ENCODE measurements around the gene RND3. TPM values are rescaled to one million over a fixed set of nuclear protein-coding genes. Genes with fewer than 3 reads are reported as not detected.

RND3 gene
- total RNA-seq, 1 donor = 0.42 TPM

GRCh38 chr2:150449856-150450255 is 37.6 kb downstream of the RND3 start:
- H3K9me3 ChIP-seq (ENCODE audit: low read depth, low read length) = no peaks in the 10 kb centered on the region
- no peak overlapping the region for H3K4me3 ChIP-seq (ENCODE audit: low read length)
- no peaks in the 10 kb centered on the region for H3K27me3 ChIP-seq (ENCODE audit: insufficient read depth, low read length)
- no peaks in the 10 kb centered on the region for H3K4me1 ChIP-seq (ENCODE audit: insufficient read depth, low read length)

GRCh38 chr2:150445398-150445797 is 42.1 kb downstream of the RND3 start:
- Histone ChIP-seq H3K4me3 (ENCODE audit: low read length) (no peak overlapping the region), H3K4me1 (ENCODE audit: insufficient read depth, low read length) (no peaks in the 10 kb centered on the region), H3K27me3 (ENCODE audit: insufficient read depth, low read length) (no peaks in the 10 kb centered on the region), H3K9me3 (ENCODE audit: low read depth, low read length) (no peaks in the 10 kb centered on the region)

- Histone ChIP-seq H3K4me3 (ENCODE audit: low read length) (no peak overlapping the region), H3K27me3 (ENCODE audit: insufficient read depth, low read length) (no peaks in the 10 kb centered on the region), H3K9me3 (ENCODE audit: low read depth, low read length) (no peaks in the 10 kb centered on the region), H3K4me1 (ENCODE audit: insufficient read depth, low read length) (no peaks in the 10 kb centered on the region)
Measured at GRCh38 chr2:150442484-150442883, 45.0 kb downstream of the RND3 start.

GRCh38 chr2:150441784-150442183 is 45.7 kb downstream of the RND3 start:
- H3K4me3 ChIP-seq (ENCODE audit: low read length) = no peak overlapping the region
- no peaks in the 10 kb centered on the region for H3K27me3 ChIP-seq (ENCODE audit: insufficient read depth, low read length)
- H3K9me3 ChIP-seq (ENCODE audit: low read depth, low read length) = no peaks in the 10 kb centered on the region
- H3K4me1 ChIP-seq (ENCODE audit: insufficient read depth, low read length) = no peaks in the 10 kb centered on the region

- H3K4me1 ChIP-seq (ENCODE audit: insufficient read depth, low read length) = no peaks in the 10 kb centered on the region
- H3K27me3 ChIP-seq (ENCODE audit: insufficient read depth, low read length) = no peaks in the 10 kb centered on the region
- no peak overlapping the region for H3K4me3 ChIP-seq (ENCODE audit: low read length)
- H3K9me3 ChIP-seq (ENCODE audit: low read depth, low read length) = no peaks in the 10 kb centered on the region
Measured at GRCh38 chr2:150441226-150441625, 46.2 kb downstream of the RND3 start.

GRCh38 chr2:150438654-150439053 is 48.8 kb downstream of the RND3 start:
- Histone ChIP-seq H3K27me3 (ENCODE audit: insufficient read depth, low read length) (no peaks in the 10 kb centered on the region), H3K4me3 (ENCODE audit: low read length) (no peak overlapping the region), H3K4me1 (ENCODE audit: insufficient read depth, low read length) (no peaks in the 10 kb centered on the region), H3K9me3 (ENCODE audit: low read depth, low read length) (no peaks in the 10 kb centered on the region)

- Histone ChIP-seq H3K9me3 (ENCODE audit: low read depth, low read length) (no peaks in the 10 kb centered on the region), H3K4me1 (ENCODE audit: insufficient read depth, low read length) (no peaks in the 10 kb centered on the region), H3K4me3 (ENCODE audit: low read length) (no peak overlapping the region), H3K27me3 (ENCODE audit: insufficient read depth, low read length) (no peaks in the 10 kb centered on the region)
Measured at GRCh38 chr2:150438041-150438440, 49.4 kb downstream of the RND3 start.

GRCh38 chr2:150432312-150432625 is 55.2 kb downstream of the RND3 start:
- H3K4me3 ChIP-seq (ENCODE audit: low read length) = no peak overlapping the region
- H3K27me3 ChIP-seq (ENCODE audit: insufficient read depth, low read length) = no peaks in the 10 kb centered on the region
- no peaks in the 10 kb centered on the region for H3K4me1 ChIP-seq (ENCODE audit: insufficient read depth, low read length)
- no peaks in the 10 kb centered on the region for H3K9me3 ChIP-seq (ENCODE audit: low read depth, low read length)

GRCh38 chr2:150431561-150432311 is 55.7 kb downstream of the RND3 start:
- Histone ChIP-seq H3K4me1 (ENCODE audit: insufficient read depth, low read length) (no peaks in the 10 kb centered on the region), H3K4me3 (ENCODE audit: low read length) (no peak overlapping the region), H3K9me3 (ENCODE audit: low read depth, low read length) (no peaks in the 10 kb centered on the region), H3K27me3 (ENCODE audit: insufficient read depth, low read length) (no peaks in the 10 kb centered on the region)

GRCh38 chr2:150429384-150429961 is 58.0 kb downstream of the RND3 start:
- Histone ChIP-seq H3K4me1 (ENCODE audit: insufficient read depth, low read length) (no peaks in the 10 kb centered on the region), H3K9me3 (ENCODE audit: low read depth, low read length) (no peaks in the 10 kb centered on the region), H3K4me3 (ENCODE audit: low read length) (no peak overlapping the region), H3K27me3 (ENCODE audit: insufficient read depth, low read length) (no peaks in the 10 kb centered on the region)

GRCh38 chr2:150428641-150429040 is 58.8 kb downstream of the RND3 start:
- Histone ChIP-seq H3K4me3 (ENCODE audit: low read length) (no peak overlapping the region), H3K4me1 (ENCODE audit: insufficient read depth, low read length) (no peaks in the 10 kb centered on the region), H3K9me3 (ENCODE audit: low read depth, low read length) (no peaks in the 10 kb centered on the region), H3K27me3 (ENCODE audit: insufficient read depth, low read length) (no peaks in the 10 kb centered on the region)

- Histone ChIP-seq H3K27me3 (ENCODE audit: insufficient read depth, low read length) (no peaks in the 10 kb centered on the region), H3K9me3 (ENCODE audit: low read depth, low read length) (no peaks in the 10 kb centered on the region), H3K4me3 (ENCODE audit: low read length) (no peak overlapping the region), H3K4me1 (ENCODE audit: insufficient read depth, low read length) (no peaks in the 10 kb centered on the region)
Measured at GRCh38 chr2:150427298-150427697, 60.2 kb downstream of the RND3 start.

GRCh38 chr2:150426724-150427123 is 60.7 kb downstream of the RND3 start:
- Histone ChIP-seq H3K27me3 (ENCODE audit: insufficient read depth, low read length) (no peaks in the 10 kb centered on the region), H3K4me1 (ENCODE audit: insufficient read depth, low read length) (no peaks in the 10 kb centered on the region), H3K9me3 (ENCODE audit: low read depth, low read length) (no peaks in the 10 kb centered on the region), H3K4me3 (ENCODE audit: low read length) (no peak overlapping the region)

- Histone ChIP-seq H3K4me3 (ENCODE audit: low read length) (no peak overlapping the region), H3K27me3 (ENCODE audit: insufficient read depth, low read length) (no peaks in the 10 kb centered on the region), H3K4me1 (ENCODE audit: insufficient read depth, low read length) (no peaks in the 10 kb centered on the region), H3K9me3 (ENCODE audit: low read depth, low read length) (no peaks in the 10 kb centered on the region)
Measured at GRCh38 chr2:150426315-150426714, 61.2 kb downstream of the RND3 start.

- no peaks in the 10 kb centered on the region for H3K9me3 ChIP-seq (ENCODE audit: low read depth, low read length)
- no peaks in the 10 kb centered on the region for H3K4me1 ChIP-seq (ENCODE audit: insufficient read depth, low read length)
- H3K4me3 ChIP-seq (ENCODE audit: low read length) = no peak overlapping the region
- H3K27me3 ChIP-seq (ENCODE audit: insufficient read depth, low read length) = no peaks in the 10 kb centered on the region
Measured at GRCh38 chr2:150425121-150425955, 62.1 kb downstream of the RND3 start.

Data from mononuclear cell (primary cell).